HG03565 (cell line): ENCODE data around the gene CCDC192.

ENCODE experiments used
- ATAC-seq: cut with Tn5 transposase; IDR thresholded peaks from one replicate; pipeline ENCODE4 v1.9.1; 2021; ENCODE audit warnings: mild to moderate bottlenecking, moderate library complexity; ENCODE audit not compliant: unreplicated experiment

The CCDC192 gene

DNA sequence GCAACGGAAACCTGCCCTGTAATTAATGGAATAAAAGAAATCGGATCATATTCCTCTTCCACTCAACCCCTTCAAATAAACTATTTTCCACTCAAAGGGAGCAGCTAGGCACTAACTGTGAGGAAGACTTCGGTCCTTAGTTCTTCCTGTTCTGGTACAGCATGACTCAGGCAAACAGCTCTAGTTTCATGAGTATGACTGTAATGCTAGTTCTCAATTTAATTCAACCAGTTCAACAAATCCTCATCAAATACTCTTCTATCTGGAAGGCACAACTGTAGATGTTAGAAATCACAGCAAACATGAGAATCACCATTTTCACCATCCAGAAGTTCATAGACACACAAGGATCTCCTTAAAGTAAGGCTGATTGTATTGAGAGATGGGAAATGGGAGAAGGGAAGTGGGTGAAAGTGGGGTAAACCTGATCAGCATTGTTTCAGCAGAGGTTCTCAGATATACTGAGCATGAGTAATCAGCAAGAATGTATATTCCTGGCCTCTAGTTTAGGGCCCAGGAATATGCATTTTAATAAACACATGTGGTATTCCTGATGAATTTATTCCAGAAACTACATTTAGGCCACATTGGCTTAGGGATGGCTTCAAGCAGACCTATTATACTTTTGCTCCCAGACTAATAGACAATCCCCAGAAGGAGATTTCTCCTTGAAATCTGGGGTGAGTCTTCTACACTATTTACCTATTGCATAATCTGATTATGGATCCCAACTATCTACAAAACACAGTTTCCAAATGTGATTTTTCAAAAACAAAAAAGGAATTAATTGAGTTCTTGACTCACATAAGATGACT lies 239.3 kb downstream of the CCDC192 start:
- peak; percentile 41 for ATAC-seq

DNA sequence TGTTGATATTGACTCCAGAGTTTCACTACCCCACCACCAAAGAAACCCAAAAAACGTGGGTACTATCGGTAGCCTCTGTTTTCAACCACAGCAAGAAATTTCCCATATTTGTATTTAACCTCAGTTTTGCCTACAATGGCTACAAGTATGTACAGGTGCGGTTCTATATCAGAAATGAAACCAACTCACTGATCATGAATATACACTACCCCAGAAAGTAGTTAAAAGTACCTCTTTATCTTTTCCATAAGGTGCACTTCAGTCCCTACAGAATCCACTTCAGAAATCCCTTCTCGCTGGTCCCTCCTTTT lies 239.8 kb downstream of the CCDC192 start:
- peak; percentile 79 for ATAC-seq

DNA sequence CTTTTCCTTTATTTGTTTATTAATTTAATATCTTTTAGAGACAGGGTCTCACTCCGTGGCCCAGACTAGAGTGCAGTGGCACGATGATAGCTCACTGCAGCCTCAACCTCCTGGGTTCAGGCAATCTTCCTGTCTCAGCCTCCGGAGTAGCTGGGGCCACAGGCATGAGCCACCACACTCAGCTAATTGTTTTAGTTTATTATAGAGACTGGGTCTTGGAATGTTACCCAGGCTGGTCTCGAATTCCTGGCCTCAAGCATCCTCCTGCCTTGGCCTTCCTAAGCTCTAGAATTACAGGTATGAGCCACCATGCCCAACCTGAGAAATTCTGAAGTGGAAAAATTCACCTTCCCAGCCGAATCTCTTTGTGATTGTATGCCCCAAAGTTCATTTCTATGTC lies 240.9 kb downstream of the CCDC192 start:
- ATAC-seq = no peak

- ATAC-seq = no peak
Observed at GRCh38 chr5:127947941-127948340, 244.8 kb downstream of the CCDC192 start.

DNA sequence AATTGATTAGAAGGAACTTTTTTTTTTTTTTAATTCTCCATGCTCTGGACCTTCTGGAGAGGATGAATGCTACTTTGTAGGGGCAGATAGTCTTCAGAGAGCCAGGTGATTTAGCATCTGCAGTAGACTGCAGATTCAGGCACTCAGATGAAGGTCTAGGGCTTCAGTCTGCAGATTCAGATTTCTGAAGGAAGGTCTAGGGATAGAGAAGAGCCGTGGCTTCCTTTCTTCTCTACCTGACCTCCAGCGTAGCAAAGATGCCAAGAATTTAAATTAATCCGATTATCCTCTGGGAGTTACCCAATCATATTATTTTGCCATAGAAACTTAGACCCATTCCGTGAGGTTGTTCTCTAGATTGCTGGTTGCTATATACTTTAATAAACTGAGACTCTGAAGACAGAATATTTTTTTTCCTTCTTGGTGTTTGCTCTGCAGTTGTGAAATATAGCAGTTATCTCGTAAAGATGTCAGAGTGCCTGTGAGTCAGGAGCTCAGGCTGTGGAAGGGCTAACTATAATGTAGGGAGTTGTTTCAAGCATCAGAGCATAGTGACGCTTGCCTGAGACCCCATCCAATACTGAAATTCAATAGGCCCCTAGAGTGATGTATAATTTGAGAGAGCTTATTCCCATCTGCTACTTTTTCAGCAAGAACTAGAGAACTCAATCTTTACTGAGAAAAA lies 247.7 kb downstream of the CCDC192 start:
- no peak for ATAC-seq

GRCh38 chr5:127951791-127952190 lies 248.6 kb downstream of the CCDC192 start:
- no peak for ATAC-seq

DNA sequence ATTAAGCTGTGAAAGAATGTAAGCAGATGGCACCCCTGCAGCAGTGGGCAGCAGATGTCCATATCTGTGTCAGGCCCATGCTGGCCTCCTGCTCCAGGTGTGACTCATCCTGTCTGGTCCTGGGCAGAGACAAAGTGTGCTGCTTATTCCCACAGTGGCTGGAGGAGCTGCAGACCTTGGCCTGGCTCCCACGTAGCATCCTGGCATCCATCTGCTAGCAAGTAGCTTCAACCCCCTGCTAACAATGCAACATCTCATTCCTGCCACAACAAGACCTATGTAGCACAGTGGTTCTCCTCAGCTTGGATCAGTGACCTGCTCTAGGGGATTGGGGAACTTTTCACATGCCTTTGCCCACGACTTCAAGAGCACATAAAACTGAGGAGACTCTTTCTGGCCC lies 254.0 kb downstream of the CCDC192 start:
- no peak for ATAC-seq

DNA sequence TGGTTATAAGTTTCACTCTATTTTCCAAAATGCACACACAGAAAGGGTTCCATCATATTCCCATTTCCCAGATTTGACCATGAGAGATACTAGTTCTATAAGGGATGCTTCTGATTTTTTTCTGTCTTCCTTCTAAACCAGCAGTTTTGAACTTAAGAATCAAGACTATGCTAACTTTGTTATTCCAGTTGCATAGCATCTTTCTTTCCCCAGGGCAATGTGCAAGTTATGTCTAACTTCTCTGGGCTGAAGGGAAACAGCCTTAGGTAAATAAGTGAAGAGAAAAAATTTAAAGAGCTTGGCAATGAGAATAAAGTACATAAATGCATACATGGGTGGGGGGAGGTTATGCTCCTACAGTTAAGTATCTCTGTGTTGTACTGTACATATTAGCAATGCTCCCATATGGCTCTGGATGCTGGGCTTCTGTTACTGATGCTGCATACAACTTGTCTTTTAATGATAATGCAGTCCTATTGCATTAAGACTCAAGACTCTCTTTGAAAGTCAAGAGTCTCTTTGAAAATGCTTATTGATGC lies 254.6 kb downstream of the CCDC192 start:
- ATAC-seq = no peak

GRCh38 chr5:127958421-127959011 lies 255.3 kb downstream of the CCDC192 start:
- no peak for ATAC-seq

GRCh38 chr5:127959152-127959764 lies 256.1 kb downstream of the CCDC192 start:
- ATAC-seq = no peak

DNA sequence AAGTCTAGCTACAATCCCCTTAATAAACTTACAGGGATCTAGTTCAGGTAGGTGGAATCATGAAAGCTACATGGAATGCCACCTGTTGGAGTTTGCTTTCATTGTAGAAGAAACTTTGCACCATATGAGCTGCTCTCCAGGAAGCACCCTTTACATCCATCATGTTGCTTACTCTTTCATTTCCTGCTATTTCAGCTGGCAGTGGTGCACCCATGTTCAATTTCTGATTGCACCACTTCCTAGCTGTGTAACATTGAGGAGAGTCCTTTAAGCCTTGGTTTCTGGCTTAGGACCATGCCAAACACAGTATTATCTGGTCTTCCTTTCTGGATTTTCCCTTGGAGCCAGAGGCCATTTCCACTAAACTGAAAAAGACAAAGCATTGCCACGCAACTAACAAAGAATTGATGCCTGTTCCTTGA lies 257.1 kb downstream of the CCDC192 start:
- no peak for ATAC-seq

DNA sequence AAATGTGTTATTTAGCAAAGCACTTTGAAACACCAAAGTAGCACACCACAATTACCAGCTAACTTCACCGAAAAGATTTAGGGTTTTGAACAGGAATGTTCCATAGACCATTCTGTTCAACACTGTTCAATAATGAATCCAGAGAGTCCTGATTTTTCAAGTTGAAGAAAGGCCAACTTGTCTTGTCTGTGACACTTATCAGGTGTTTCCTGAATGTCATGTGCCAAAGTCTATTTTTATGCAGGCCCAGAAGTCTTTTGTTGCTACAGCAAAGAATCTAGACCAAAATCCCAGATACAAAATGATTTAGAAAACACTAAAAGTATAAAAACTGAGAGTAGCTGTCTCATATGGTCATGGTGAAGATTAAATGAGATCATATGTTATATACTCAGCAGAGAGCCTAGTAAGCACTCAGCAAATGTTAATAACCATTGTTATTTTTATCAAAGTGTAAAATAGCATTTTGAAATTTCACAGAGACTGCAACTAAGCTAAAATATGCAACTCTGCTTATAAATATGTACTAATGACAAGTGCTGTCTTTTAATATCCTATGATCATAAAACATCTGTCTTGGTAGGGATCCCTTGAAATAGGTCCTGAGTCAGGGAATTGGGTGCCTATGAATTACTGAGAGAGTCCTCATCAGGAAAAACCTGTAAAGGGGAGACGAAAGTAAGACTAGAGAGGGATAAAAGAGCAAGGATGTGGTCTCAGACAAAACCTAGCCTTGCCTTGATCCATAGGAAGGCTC lies 258.0 kb downstream of the CCDC192 start:
- ATAC-seq = no peak

DNA sequence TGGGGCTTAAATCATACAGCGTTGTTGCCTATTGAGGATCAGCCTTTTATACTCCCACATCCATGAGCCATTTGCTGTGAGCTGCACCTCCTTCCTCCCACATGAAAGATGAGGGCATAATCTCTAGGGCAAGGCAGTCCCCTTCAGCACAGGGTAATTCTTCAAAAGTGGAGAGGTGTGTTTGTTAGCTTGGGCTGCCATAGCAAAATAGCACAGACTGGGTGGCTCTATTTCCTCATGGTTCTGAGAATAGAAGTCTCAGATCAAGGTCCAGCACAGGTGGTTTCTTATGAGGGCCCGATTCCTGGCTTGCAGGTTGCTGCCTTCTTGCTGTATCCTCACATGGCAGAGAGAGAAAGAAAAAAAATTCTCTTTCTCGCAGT lies 258.6 kb downstream of the CCDC192 start:
- no peak for ATAC-seq

- no peak for ATAC-seq
Observed at GRCh38 chr5:127962491-127962890, 259.3 kb downstream of the CCDC192 start.

GRCh38 chr5:127963233-127963632 lies 260.0 kb downstream of the CCDC192 start:
- no peak for ATAC-seq

- no peak for ATAC-seq
Observed at GRCh38 chr5:127963931-127964330, 260.7 kb downstream of the CCDC192 start.

DNA sequence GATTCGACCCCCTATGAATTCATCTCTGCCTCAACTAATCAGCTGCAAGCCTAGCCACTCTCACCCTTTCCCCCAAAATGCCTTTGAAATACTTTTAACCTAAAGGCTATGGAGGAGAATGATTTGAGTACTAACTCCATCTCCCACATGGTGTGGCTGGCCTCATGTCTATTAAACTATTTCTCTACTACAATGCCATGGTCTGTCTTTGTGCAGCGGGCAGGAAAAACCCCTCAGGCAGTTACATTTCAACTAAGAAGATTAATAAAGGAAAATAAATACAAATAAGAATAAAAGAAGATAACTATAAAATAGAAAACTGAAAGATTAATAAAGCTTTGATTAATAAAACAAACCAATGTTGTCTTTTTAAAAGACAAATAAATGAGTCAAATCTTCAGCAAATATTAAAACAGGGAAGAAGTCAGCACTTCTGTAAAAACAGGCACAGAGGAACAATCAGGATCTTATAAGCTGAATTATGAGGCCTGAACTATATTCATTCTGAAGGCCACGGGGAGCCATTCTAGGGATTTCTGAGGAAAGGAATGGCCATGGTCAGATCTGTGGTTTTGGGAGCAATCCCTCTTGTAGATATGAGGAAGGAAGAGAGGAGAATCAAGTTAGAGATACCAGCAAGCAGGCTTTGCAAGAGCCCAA lies 264.3 kb downstream of the CCDC192 start:
- ATAC-seq = no peak

DNA sequence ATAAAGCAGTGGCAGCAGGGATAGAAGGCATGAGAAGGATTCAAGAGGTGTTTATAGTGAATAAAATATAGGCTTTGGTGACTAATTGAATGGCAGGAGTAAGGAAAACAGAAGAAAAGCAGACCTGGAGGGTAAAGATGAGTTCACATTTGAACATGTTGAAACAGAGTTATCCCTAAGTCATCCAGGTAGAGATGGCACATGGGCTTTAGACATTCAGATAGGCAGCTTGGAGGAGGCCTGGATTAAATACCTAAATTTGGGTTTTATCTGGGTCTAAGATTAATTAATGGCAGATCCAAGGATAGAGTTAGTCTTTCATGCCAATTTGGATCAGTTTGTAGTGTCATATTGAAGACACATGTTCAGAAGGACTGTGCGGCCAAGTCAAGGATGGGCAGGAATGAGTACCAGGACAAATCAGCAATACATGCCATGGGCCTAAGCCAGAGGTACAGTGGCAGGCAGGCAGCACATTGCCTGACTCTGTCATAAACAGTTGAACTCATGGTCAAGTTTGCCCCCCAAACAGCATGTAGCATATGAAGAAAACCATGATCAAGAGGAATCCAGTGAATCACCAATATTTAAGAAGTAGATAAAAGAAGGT lies 264.9 kb downstream of the CCDC192 start:
- no peak for ATAC-seq

- ATAC-seq = no peak
Observed at GRCh38 chr5:127969002-127969401, 265.8 kb downstream of the CCDC192 start.

DNA sequence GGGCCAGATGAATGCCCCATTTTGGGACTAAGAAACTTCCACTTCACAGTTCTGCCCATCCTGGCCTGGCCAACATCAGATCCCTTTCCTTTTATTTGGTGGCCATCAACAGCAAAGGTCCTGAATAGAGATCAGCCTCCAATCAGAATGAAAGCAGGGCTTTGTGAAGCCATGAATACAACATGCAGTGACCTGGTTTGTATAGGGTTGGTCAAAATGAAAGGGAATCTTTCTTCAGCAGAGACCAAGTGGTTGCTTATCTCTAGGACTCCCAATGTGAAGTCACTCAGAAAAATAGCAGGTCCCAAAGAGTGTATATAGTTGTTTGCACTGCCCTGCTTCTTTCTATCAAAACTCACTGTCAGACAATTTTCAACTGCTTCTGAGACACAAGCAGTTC lies 266.5 kb downstream of the CCDC192 start:
- peak; percentile 53 for ATAC-seq
